ENCODE data around the gene C2CD4D.

GRCh38 chr1:151868486-151868885 lies 28.9 kb upstream of the C2CD4D start:
- no peak for TF ChIP-seq ZBTB17 (tag by site-specific recombination; IDR thresholded peaks at IDR 0.05)
- TF ChIP-seq CTCF (tag by site-specific recombination; IDR thresholded peaks at IDR 0.05), result no peak

Data from HEK293 (cell line).